T1000 (cell line): ENCODE measurements around the gene TULP4.
"Not testable (repeated sequence)": the region's sequence is repeated elsewhere in the genome, so short reads cannot be mapped to it uniquely, and the experiment has no call there.

Experiments
- DNase-seq: peaks from one replicate; lab custom pipeline; 2025; ENCODE audit warnings: mixed read lengths; lab: John Stamatoyannopoulos, UW

The TULP4 gene

GRCh38 chr6:158529629-158530028 is 217.4 kb downstream of the TULP4 start:
- no peak for DNase-seq

GRCh38 chr6:158531566-158531965 is 219.3 kb downstream of the TULP4 start:
- no peak for DNase-seq

GRCh38 chr6:158531970-158532369 is 219.7 kb downstream of the TULP4 start:
- no peak for DNase-seq

- peak; percentile 60 for DNase-seq
Measured at GRCh38 chr6:158536084-158536890, 224.0 kb downstream of the TULP4 start.

- DNase-seq: no peak
Measured at GRCh38 chr6:158536891-158537798, 224.9 kb downstream of the TULP4 start.

- DNase-seq: no peak
Measured at GRCh38 chr6:158538741-158539140, 226.5 kb downstream of the TULP4 start.

- no peak for DNase-seq
Measured at GRCh38 chr6:158539413-158539812, 227.1 kb downstream of the TULP4 start.

GRCh38 chr6:158539881-158540280 is 227.6 kb downstream of the TULP4 start:
- DNase-seq: no peak

- DNase-seq: no peak
Measured at GRCh38 chr6:158543606-158544185, 231.4 kb downstream of the TULP4 start.

GRCh38 chr6:158544428-158544827 is 232.2 kb downstream of the TULP4 start:
- DNase-seq: no peak

- no peak for DNase-seq
Measured at GRCh38 chr6:158545043-158545966, 233.0 kb downstream of the TULP4 start.

GRCh38 chr6:158548418-158549161 is 236.3 kb downstream of the TULP4 start:
- no peak for DNase-seq

- no peak for DNase-seq
Measured at GRCh38 chr6:158552055-158552795, 240.0 kb downstream of the TULP4 start.

GRCh38 chr6:158552796-158553138 is 240.5 kb downstream of the TULP4 start:
- no peak for DNase-seq

- DNase-seq: no peak
Measured at GRCh38 chr6:158554611-158555361, 242.5 kb downstream of the TULP4 start.

GRCh38 chr6:158556113-158556512 is 243.8 kb downstream of the TULP4 start:
- no peak for DNase-seq

GRCh38 chr6:158557110-158557509 is 244.8 kb downstream of the TULP4 start:
- not testable (repeated sequence) for DNase-seq

- no peak for DNase-seq
Measured at GRCh38 chr6:158557927-158558326, 245.7 kb downstream of the TULP4 start.
